Activated CD4-positive, alpha-beta T cell treated with anti-CD3 and anti-CD28 coated beads for 48 hours (primary cell): ENCODE measurements around the gene SNAP25.

Source experiments
- DNase-seq: peaks from one replicate; pipeline ENCODE4 v3.0.0-alpha.2; 2020

The SNAP25 gene

GRCh38 chr20:10218536-10219451 is at the start of gene SNAP25:
SNAP25 (plus strand) TSS chr20:10218830; CDS start chr20:10275492, 56,662 bp downstream.
- DNase-seq = peak; percentile 60

- no peak for DNase-seq
Measured at GRCh38 chr20:10169752-10170151, 48.9 kb upstream of the SNAP25 start.

GRCh38 chr20:10170261-10170660 is 48.4 kb upstream of the SNAP25 start:
- DNase-seq = no peak

GRCh38 chr20:10171864-10172751 is 46.5 kb upstream of the SNAP25 start:
- peak; percentile 56 for DNase-seq

DNA sequence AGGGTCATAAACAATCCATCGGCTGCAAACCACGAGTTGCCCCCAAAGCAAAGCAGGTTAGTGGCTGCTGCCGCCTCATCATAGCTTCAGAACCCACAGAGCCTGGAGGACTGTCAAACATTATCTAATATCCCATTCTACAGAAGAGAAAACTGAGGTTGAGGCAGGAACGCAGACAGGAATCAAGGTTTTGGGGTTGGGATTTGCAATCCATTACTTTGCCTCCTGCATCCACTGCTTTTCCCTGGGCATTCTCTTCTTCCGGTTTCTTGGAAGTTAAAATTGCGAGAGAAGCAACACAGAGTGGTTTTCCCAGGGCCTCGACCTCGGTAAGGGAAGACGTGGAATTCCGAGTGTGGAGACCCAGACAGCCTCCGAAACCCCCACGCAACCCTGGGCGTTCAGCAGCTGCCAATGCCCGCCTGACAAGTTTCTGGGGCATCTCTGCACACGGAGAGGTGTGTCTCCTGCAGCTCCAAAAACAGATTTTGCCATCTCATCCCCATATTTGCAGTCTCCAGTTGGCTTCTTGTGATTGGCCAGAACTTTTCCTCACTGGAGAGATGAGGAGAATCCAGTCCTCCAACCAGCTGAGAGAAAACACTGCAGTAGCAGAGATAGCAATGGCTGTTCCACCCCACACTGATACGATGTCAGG is 45.5 kb upstream of the SNAP25 start:
- DNase-seq = no peak

- no peak for DNase-seq
Measured at GRCh38 chr20:10174400-10174799, 44.2 kb upstream of the SNAP25 start.

DNA sequence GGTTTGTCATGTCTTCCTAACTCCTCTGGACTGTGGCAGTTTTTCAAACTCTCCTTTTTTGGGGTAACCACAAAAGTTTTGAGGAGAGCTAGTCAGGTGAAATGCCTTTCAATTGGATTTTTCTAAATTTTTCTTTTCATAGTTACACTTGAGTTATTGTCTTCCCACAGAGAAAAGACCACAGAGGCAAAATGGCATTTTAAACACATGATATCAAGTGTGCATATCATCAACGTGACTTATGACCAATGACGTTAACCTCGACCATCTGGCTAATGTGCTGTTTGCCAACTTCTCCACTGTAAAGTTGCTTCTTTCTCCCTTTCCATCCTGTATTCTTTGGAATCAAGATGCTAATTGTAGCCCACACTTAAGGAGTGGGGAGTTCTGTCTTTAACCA is 41.3 kb upstream of the SNAP25 start:
- DNase-seq = no peak

GRCh38 chr20:10178091-10178490 is 40.5 kb upstream of the SNAP25 start:
- DNase-seq = no peak

- DNase-seq = no peak
Measured at GRCh38 chr20:10178727-10179313, 39.8 kb upstream of the SNAP25 start.

- DNase-seq = no peak
Measured at GRCh38 chr20:10179574-10180298, 38.9 kb upstream of the SNAP25 start.

DNA sequence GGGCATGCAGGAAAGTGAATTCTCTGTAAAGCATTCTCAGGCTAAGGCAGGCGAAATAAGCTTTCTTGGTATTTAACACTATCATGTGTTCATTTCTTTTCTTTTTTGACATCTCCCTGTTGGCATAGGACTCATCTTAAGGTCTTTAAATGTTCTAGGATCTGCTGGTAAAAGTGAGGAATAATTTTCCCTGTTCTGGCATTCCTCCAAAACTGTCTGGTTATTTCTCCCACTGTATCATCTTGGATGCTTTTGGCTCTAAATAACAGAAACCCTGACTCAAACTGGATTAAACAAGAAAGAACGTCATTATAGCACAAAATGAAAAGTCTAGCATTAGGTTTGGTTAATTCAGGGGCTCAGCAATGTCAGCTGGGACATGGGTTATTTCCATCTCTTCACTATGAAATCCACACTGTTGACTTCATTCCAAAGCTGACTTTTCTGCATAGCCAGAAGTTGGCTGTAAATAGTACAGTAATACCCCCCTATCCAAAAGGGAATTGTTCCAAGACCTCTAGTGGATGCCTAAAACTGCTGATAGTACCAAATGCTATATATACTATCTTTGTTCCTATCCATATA is 37.9 kb upstream of the SNAP25 start:
- no peak for DNase-seq

- DNase-seq = no peak
Measured at GRCh38 chr20:10185741-10186558, 32.7 kb upstream of the SNAP25 start.

GRCh38 chr20:10190456-10190855 is 28.2 kb upstream of the SNAP25 start:
- DNase-seq = no peak

DNA sequence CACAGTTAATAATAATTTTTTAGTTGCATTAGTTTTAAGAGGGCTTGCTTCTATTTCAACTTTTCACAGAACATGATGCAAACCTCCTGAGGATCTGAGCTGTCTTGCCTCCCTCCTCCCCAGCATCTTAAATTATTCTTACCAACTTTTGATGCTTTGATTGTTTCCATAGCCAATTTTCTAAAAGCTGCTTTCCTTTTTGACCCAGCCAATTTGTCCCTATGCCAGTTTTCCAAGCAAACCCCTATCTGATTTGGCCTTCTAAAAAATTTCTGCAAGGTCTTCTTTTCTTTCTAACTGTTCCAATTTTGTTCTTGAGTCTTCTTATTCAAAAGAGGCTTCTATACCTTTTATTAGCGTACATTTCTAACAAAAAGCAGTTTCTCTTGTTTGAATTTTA is 26.5 kb upstream of the SNAP25 start:
- DNase-seq = no peak

- DNase-seq = no peak
Measured at GRCh38 chr20:10194166-10194565, 24.5 kb upstream of the SNAP25 start.

- no peak for DNase-seq
Measured at GRCh38 chr20:10200330-10200729, 18.3 kb upstream of the SNAP25 start.

GRCh38 chr20:10201321-10201870 is 17.2 kb upstream of the SNAP25 start:
- no peak for DNase-seq

DNA sequence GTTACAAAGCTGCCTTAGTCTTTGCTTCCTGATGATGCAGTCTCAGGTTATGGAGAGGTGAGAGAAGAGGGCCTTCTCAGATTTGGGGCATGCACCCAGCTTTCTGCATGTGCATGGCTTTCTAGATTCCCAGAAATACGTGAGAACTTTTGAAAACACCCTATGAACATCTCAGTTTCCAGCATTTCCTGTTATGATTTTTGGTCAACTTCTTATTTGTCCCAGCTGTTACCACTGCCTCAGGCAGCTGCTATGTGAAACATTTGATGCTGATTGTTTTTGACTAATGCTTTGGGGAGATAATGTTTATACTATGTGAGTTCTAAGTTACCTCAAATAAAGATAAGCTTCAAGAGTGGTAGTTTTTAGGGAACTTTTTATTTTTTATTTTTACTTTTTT is 9.5 kb upstream of the SNAP25 start:
- no peak for DNase-seq

GRCh38 chr20:10213526-10213925 is 5.1 kb upstream of the SNAP25 start:
- no peak for DNase-seq

DNA sequence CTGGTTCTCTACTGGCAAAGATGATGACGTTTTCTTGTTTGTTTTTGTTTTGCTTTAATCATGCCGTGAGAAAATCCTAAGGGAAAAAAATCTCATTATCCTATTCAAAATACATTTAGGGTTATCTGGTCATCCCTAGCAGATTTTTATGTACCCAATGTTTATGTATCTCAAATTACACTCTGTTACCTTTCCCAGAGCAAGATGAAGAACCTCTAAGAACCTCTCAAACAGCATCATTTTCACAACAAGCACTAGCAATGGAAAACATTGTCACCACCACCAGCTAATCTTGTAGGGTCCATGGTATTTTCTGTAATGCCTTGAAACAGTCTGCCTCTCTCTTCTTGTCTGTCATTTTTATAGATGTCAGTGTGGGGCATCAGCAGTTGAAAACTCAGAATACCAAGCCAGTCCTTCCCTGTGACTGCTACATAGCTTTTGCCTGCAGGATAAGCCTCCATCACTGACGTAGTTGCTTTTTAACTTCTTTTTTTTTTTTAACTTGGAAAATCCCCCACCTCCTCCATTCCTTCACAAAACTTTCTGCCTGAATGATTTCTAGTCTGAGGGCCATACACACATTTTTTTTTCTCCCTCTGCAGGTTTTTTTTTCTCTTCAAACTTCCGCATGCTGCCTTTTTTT is 2.4 kb upstream of the SNAP25 start:
- no peak for DNase-seq
